BLaER1 (cell line): ENCODE data around the gene WASF2.

Experiments
- H3K27ac ChIP-seq: shearing (Covaris generic); formaldehyde crosslinking; 2 replicates; pipeline ENCODE4 v1.8.1; 2022
- H3K27me3 ChIP-seq: shearing (Covaris generic); formaldehyde crosslinking; 2 replicates; pipeline ENCODE4 v1.8.1; 2022
- H3K36me3 ChIP-seq: shearing (Covaris generic); formaldehyde crosslinking; 2 replicates; pipeline ENCODE4 v1.8.1; 2022
- H3K4me1 ChIP-seq: shearing (Covaris generic); formaldehyde crosslinking; 2 replicates; pipeline ENCODE4 v1.8.1; 2022
- H3K4me2 ChIP-seq: shearing (Covaris generic); formaldehyde crosslinking; 2 replicates; pipeline ENCODE4 v1.8.1; 2022
- H3K4me3 ChIP-seq: shearing (Covaris generic); formaldehyde crosslinking; 2 replicates; pipeline ENCODE4 v1.8.1; 2022
- H3K9ac ChIP-seq: shearing (Covaris generic); formaldehyde crosslinking; 2 replicates; pipeline ENCODE4 v1.8.1; 2022
- H3K9me3 ChIP-seq: shearing (Covaris generic); formaldehyde crosslinking; 2 replicates; pipeline ENCODE4 v1.8.1; 2022
- H4K20me1 ChIP-seq: shearing (Covaris generic); formaldehyde crosslinking; 2 replicates; pipeline ENCODE4 v1.8.1; 2022
- Cebpa-rat ChIP-seq: shearing (Covaris generic); IDR thresholded peaks from 2 replicates; pipeline ENCODE4 v1.8.1; 2022

WASF2 gene

GRCh38 chr1:27499142-27499541 is 9.2 kb upstream of the WASF2 start:
- H4K20me1 ChIP-seq, result no peaks in the 10 kb centered on the region
- H3K4me1 ChIP-seq, result peaks cover 31% of the 10 kb centered on the region
- no peaks in the 10 kb centered on the region for H3K36me3 ChIP-seq
- no peak overlapping the region for H3K4me2 ChIP-seq
- H3K4me3 ChIP-seq, result no peak overlapping the region
- H3K9ac ChIP-seq, result no peak overlapping the region
- no peak overlapping the region for H3K27ac ChIP-seq
- H3K27me3 ChIP-seq, result no peaks in the 10 kb centered on the region
- H3K9me3 ChIP-seq, result no peaks in the 10 kb centered on the region
- no peak for TF ChIP-seq Cebpa-rat

DNA sequence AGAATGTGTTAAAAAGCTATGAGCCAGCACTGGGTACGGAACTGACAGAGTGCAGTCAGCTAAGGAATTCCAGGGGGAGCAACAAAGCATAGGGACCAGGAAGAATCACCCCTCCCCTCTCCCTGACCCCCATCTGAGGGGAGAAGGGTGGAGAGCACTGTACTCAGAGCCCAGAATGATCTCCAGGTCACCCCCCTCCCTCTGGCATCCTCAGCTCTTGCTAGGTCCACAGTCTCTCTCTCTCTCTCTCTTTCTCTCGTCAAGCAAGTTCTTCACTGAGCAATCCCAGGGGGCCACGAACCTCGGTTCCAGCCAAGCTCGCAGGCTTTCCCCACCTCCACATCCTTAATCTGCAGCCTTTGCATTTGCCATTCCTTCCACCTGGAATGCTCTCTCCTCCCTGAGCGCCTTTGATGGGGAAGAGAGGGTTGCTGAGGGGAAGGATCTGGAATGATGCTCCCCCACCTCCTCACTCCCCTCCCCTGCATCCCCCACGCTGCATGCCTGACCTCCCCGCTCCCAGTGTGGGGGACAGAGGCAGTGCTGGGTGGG is 6.7 kb upstream of the WASF2 start:
- Histone ChIP-seq H4K20me1 (no peaks in the 10 kb centered on the region), H3K4me1 (peaks cover 45% of the 10 kb centered on the region), H3K36me3 (no peaks in the 10 kb centered on the region), H3K4me2 (peak overlapping the region; percentile 76), H3K27ac (no peak overlapping the region), H3K9me3 (no peaks in the 10 kb centered on the region), H3K27me3 (no peaks in the 10 kb centered on the region), H3K4me3 (peak overlapping the region; percentile 25; the same call in 1 of the 2 replicates), H3K9ac (no peak overlapping the region)
- TF ChIP-seq Cebpa-rat, result no peak

DNA sequence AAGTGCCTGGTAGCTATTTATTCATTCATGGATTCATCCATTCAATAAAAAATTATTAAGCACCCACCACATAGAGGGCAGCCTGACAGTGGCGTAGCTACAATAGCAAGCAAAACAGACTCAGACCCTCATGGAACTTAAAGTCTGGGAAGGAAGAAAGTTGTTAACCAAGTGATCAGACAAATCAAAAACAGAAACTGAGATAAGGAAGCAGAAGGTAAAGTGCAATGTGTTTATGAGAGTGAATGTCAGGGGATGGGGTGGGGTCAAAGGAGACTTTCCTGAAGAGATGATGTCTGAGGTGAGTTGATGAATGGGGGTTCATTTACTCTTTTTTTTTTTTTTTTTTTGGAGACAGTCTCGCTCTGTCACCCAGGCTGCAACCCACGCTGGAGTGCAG is 2.8 kb upstream of the WASF2 start:
- Histone ChIP-seq H3K9me3 (no peaks in the 10 kb centered on the region), H3K4me1 (peaks cover 53% of the 10 kb centered on the region), H3K4me3 (no peak overlapping the region), H3K9ac (no peak overlapping the region), H3K27ac (peak overlapping the region; percentile 63), H3K4me2 (peak overlapping the region; percentile 72), H4K20me1 (peaks cover 9% of the 10 kb centered on the region; the same call in 1 of the 2 replicates), H3K36me3 (no peaks in the 10 kb centered on the region), H3K27me3 (no peaks in the 10 kb centered on the region)
- no peak for TF ChIP-seq Cebpa-rat

DNA sequence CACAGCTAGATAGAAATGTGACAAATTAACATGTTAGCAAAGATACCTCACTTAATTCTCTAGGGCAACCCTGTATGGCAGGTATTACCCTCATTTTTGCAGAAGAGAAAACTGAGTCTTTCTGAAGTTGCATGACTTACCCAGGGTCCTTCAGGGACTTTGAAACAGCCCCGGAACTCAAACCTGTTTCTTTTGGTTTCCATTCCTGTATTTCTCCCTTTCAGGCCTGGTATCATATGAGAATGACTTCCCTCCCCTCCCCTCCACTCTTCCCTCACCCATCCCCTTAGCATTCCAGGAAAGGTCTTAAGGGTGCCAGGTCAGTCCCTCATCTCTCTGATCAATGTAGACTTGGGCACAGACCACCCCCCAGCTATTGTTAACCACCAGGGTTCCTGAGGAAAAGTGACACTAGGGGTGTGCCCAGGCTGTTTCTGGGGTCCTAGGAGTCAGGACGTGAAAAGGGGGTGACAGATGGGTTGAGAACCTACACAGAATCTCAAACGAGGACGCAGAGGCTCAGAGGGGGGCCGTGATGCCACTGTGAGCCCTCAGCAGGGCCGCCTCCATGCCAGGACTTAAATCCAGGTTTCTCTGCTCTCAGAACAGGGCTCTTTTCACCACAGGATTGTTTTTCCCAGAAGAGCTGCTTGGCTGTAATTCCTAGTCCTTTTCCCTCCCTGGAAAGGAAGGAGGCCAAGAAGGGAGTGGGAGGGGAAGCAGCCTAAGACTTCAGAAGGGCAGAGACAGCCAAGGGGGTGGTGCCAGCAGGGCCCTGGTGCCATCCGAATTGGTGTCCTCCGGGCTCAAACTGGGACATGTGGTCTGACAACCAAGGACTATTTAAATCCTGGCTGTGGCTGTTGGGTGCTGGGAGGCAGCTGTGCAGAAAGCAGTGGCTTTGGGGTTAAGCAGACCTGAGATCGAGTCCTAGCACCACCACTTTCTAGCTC is 2.1 kb upstream of the WASF2 start:
- peaks cover 50% of the 10 kb centered on the region for H3K4me1 ChIP-seq
- H3K4me2 ChIP-seq, result peak overlapping the region; percentile 72
- H3K9me3 ChIP-seq, result no peaks in the 10 kb centered on the region
- peak overlapping the region; percentile 44 for H3K9ac ChIP-seq
- peaks cover 10% of the 10 kb centered on the region; the same call in 1 of the 2 replicates for H4K20me1 ChIP-seq
- no peak overlapping the region for H3K4me3 ChIP-seq
- no peaks in the 10 kb centered on the region for H3K36me3 ChIP-seq
- no peaks in the 10 kb centered on the region for H3K27me3 ChIP-seq
- H3K27ac ChIP-seq, result peak overlapping the region; percentile 63
- TF ChIP-seq Cebpa-rat, result no peak

GRCh38 chr1:27489501-27489972 is 430 bp downstream of the WASF2 start:
- H4K20me1 ChIP-seq, result peaks cover 35% of the 10 kb centered on the region
- H3K4me1 ChIP-seq, result peaks cover 57% of the 10 kb centered on the region
- peak overlapping the region; percentile 99 for H3K27ac ChIP-seq
- H3K4me2 ChIP-seq, result peak overlapping the region; percentile 91
- peaks cover 8% of the 10 kb centered on the region; the same call in 1 of the 2 replicates for H3K36me3 ChIP-seq
- H3K9ac ChIP-seq, result peak overlapping the region; percentile 98
- no peaks in the 10 kb centered on the region for H3K27me3 ChIP-seq
- TF ChIP-seq Cebpa-rat, result no peak
- H3K4me3 ChIP-seq, result peak overlapping the region; percentile 100
- no peaks in the 10 kb centered on the region for H3K9me3 ChIP-seq

GRCh38 chr1:27487966-27488884 is 1.7 kb downstream of the WASF2 start:
- peaks cover 68% of the 10 kb centered on the region for H3K4me1 ChIP-seq
- peaks cover 48% of the 10 kb centered on the region for H4K20me1 ChIP-seq
- H3K27me3 ChIP-seq, result no peaks in the 10 kb centered on the region
- H3K4me2 ChIP-seq, result peak overlapping the region; percentile 91
- H3K27ac ChIP-seq, result peak overlapping the region; percentile 99
- peak overlapping the region; percentile 100 for H3K4me3 ChIP-seq
- H3K36me3 ChIP-seq, result peaks cover 20% of the 10 kb centered on the region
- H3K9ac ChIP-seq, result peak overlapping the region; percentile 98
- no peak for TF ChIP-seq Cebpa-rat
- H3K9me3 ChIP-seq, result no peaks in the 10 kb centered on the region

- peaks cover 61% of the 10 kb centered on the region for H3K4me1 ChIP-seq
- peaks cover 77% of the 10 kb centered on the region for H4K20me1 ChIP-seq
- H3K27ac ChIP-seq, result no peak overlapping the region
- H3K4me2 ChIP-seq, result no peak overlapping the region
- TF ChIP-seq Cebpa-rat, result no peak
- no peak overlapping the region for H3K4me3 ChIP-seq
- peaks cover 37% of the 10 kb centered on the region for H3K36me3 ChIP-seq
- no peaks in the 10 kb centered on the region for H3K9me3 ChIP-seq
- H3K9ac ChIP-seq, result no peak overlapping the region
- no peaks in the 10 kb centered on the region for H3K27me3 ChIP-seq
These were observed 4.6 kb downstream of the WASF2 start for GRCh38 chr1:27485363-27485762.

DNA sequence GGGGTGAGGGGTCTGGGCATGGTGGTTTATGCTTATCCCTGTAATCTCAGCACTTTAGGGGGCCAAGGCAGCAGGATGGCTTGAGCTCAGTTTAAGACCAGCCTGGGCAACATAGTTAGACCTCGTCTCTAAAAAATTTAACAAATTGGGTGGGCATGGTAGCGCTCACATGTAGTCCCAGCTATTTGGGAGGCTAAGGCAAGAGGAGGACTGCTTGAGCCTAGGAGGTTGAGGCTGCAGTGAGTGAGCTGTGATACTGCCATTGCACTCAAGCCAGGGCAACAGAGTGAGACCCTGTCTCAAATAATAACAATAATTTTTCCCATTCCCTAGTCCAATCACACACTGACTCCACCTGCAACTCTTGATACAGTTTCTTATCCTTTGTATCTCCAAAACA is 6.3 kb downstream of the WASF2 start:
- Histone ChIP-seq H3K9ac (no peak overlapping the region), H4K20me1 (peaks cover 90% of the 10 kb centered on the region), H3K4me2 (peak overlapping the region; percentile 44), H3K27ac (0 out of 2 replicates have a peak overlapping the region, but pooled peaks have one; percentile 51), H3K4me3 (no peak overlapping the region), H3K9me3 (peaks cover 5% of the 10 kb centered on the region), H3K36me3 (peaks cover 54% of the 10 kb centered on the region), H3K4me1 (peaks cover 60% of the 10 kb centered on the region), H3K27me3 (no peaks in the 10 kb centered on the region)
- no peak for TF ChIP-seq Cebpa-rat

GRCh38 chr1:27481994-27482620 is 7.9 kb downstream of the WASF2 start:
- Histone ChIP-seq H3K4me1 (peaks cover 61% of the 10 kb centered on the region), H3K27ac (no peak overlapping the region), H3K9ac (no peak overlapping the region), H3K36me3 (peaks cover 63% of the 10 kb centered on the region), H3K27me3 (no peaks in the 10 kb centered on the region), H3K4me3 (no peak overlapping the region), H3K4me2 (peak overlapping the region; percentile 44; the same call in 1 of the 2 replicates), H4K20me1 (peaks cover 96% of the 10 kb centered on the region), H3K9me3 (peaks cover 13% of the 10 kb centered on the region)
- TF ChIP-seq Cebpa-rat, result no peak
